ENCODE data around the gene PCOLCE2.

The PCOLCE2 gene

GRCh38 chr3:142902356-142902755 lies 13.5 kb upstream of the PCOLCE2 start:
- no CpG with 5 or more reads among the region's 2 CpGs for WGBS, 2 donors (ENCODE audit: extremely low coverage in 2 of 2, insufficient read length in 2 of 2, insufficient replicate concordance in 1 of 2)
- no peak overlapping the region for H4K8ac ChIP-seq (ENCODE audit: low read depth, low read length)
- H3K27me3 ChIP-seq (ENCODE audit: control insufficient read depth in 3 of 3, insufficient read depth in 3 of 3, low read depth in 1 of 3, low read length in 3 of 3): peaks cover 0 to 9% (median 0%) of the 10 kb centered on the region in 3 experiments
- no peak overlapping the region for H2BK15ac ChIP-seq (ENCODE audit: low read length)
- H3K4ac ChIP-seq (ENCODE audit: low read length): no peak overlapping the region
- no peak overlapping the region for H2BK12ac ChIP-seq (ENCODE audit: low read length)
- no peak overlapping the region for H3K4me2 ChIP-seq (ENCODE audit: insufficient read depth, low read length, poor library complexity, severe bottlenecking)
- no peak overlapping the region for H3K4me3 ChIP-seq (ENCODE audit: low read length in 2 of 2)
- no peak overlapping the region for H3K14ac ChIP-seq (ENCODE audit: low read length)
- H2BK5ac ChIP-seq (ENCODE audit: low read length): no peak overlapping the region
- H3K9ac ChIP-seq (ENCODE audit: low read depth, low read length, poor library complexity): no peak overlapping the region
- H2AFZ ChIP-seq (ENCODE audit: low read length): no peak overlapping the region
- no peak overlapping the region for H2BK120ac ChIP-seq (ENCODE audit: low read depth, low read length)
- H3K79me1 ChIP-seq (ENCODE audit: low read depth, low read length): peaks cover 2% of the 10 kb centered on the region
- no peak overlapping the region for H4K91ac ChIP-seq (ENCODE audit: low read depth, low read length, poor library complexity)
- no peak for DNase-seq (ENCODE audit: low spot score)
- no peaks in the 10 kb centered on the region for H3K36me3 ChIP-seq (replicated peaks in 1 of 2; ENCODE audit: control insufficient read depth in 2 of 2, insufficient read depth in 2 of 2, low read length in 2 of 2)
- H3K23ac ChIP-seq (ENCODE audit: low read depth, low read length, poor library complexity): no peak overlapping the region
- H2AK5ac ChIP-seq (ENCODE audit: low read depth, low read length): no peak overlapping the region
- H3K18ac ChIP-seq (ENCODE audit: low read length): no peak overlapping the region
- no peak overlapping the region for H3K27ac ChIP-seq (replicated peaks; ENCODE audit: low read length)
- H3K9me3 ChIP-seq (replicated peaks in 1 of 2; ENCODE audit: control insufficient read depth in 2 of 2, insufficient read depth in 1 of 2, low read depth in 1 of 2, low read length in 2 of 2): peaks cover 0 to 2% of the 10 kb centered on the region in 2 donors
- no peaks in the 10 kb centered on the region for H3K4me1 ChIP-seq (ENCODE audit: control insufficient read depth in 2 of 2, insufficient read depth in 1 of 2, low read depth in 1 of 2, low read length in 2 of 2)

- DNase-seq (ENCODE audit: low spot score): no peak
- H3K4me1 ChIP-seq (ENCODE audit: control insufficient read depth in 2 of 2, insufficient read depth in 1 of 2, low read depth in 1 of 2, low read length in 2 of 2): no peaks in the 10 kb centered on the region
- H3K23ac ChIP-seq (ENCODE audit: low read depth, low read length, poor library complexity): no peak overlapping the region
- H3K27ac ChIP-seq (replicated peaks; ENCODE audit: low read length): no peak overlapping the region
- no peak overlapping the region for H3K4me3 ChIP-seq (ENCODE audit: low read length in 2 of 2)
- peaks cover 0 to 9% (median 0%) of the 10 kb centered on the region in 3 experiments for H3K27me3 ChIP-seq (ENCODE audit: control insufficient read depth in 3 of 3, insufficient read depth in 3 of 3, low read depth in 1 of 3, low read length in 3 of 3)
- no peak overlapping the region for H3K4me2 ChIP-seq (ENCODE audit: insufficient read depth, low read length, poor library complexity, severe bottlenecking)
- peaks cover 2% of the 10 kb centered on the region for H3K79me1 ChIP-seq (ENCODE audit: low read depth, low read length)
- no peak overlapping the region for H2BK120ac ChIP-seq (ENCODE audit: low read depth, low read length)
- H2AK5ac ChIP-seq (ENCODE audit: low read depth, low read length): no peak overlapping the region
- H3K4ac ChIP-seq (ENCODE audit: low read length): no peak overlapping the region
- no peak overlapping the region for H3K9ac ChIP-seq (ENCODE audit: low read depth, low read length, poor library complexity)
- H4K8ac ChIP-seq (ENCODE audit: low read depth, low read length): no peak overlapping the region
- no peak overlapping the region for H2BK15ac ChIP-seq (ENCODE audit: low read length)
- no peak overlapping the region for H2BK12ac ChIP-seq (ENCODE audit: low read length)
- H3K9me3 ChIP-seq (replicated peaks in 1 of 2; ENCODE audit: control insufficient read depth in 2 of 2, insufficient read depth in 1 of 2, low read depth in 1 of 2, low read length in 2 of 2): peaks cover 0 to 2% of the 10 kb centered on the region in 2 donors
- peak overlapping the region; percentile 76 for H3K18ac ChIP-seq (ENCODE audit: low read length)
- no CpG with 5 or more reads among the region's 3 CpGs for WGBS, 2 donors (ENCODE audit: extremely low coverage in 2 of 2, insufficient read length in 2 of 2, insufficient replicate concordance in 1 of 2)
- H2BK5ac ChIP-seq (ENCODE audit: low read length): no peak overlapping the region
- H3K14ac ChIP-seq (ENCODE audit: low read length): peak overlapping the region; percentile 98
- H3K36me3 ChIP-seq (replicated peaks in 1 of 2; ENCODE audit: control insufficient read depth in 2 of 2, insufficient read depth in 2 of 2, low read length in 2 of 2): no peaks in the 10 kb centered on the region
- H4K91ac ChIP-seq (ENCODE audit: low read depth, low read length, poor library complexity): no peak overlapping the region
- no peak overlapping the region for H2AFZ ChIP-seq (ENCODE audit: low read length)
These were observed 9.7 kb upstream of the PCOLCE2 start for GRCh38 chr3:142898346-142899213.

- H3K18ac ChIP-seq (ENCODE audit: low read length): no peak overlapping the region
- H2AK5ac ChIP-seq (ENCODE audit: low read depth, low read length): no peak overlapping the region
- peaks cover 0 to 12% (median 0%) of the 10 kb centered on the region in 3 experiments for H3K27me3 ChIP-seq (ENCODE audit: control insufficient read depth in 3 of 3, insufficient read depth in 3 of 3, low read depth in 1 of 3, low read length in 3 of 3)
- H2BK120ac ChIP-seq (ENCODE audit: low read depth, low read length): no peak overlapping the region
- H3K27ac ChIP-seq (replicated peaks; ENCODE audit: low read length): no peak overlapping the region
- no peak for DNase-seq (ENCODE audit: low spot score)
- no peak overlapping the region for H2BK5ac ChIP-seq (ENCODE audit: low read length)
- peaks cover 0 to 2% of the 10 kb centered on the region in 2 donors for H3K9me3 ChIP-seq (replicated peaks in 1 of 2; ENCODE audit: control insufficient read depth in 2 of 2, insufficient read depth in 1 of 2, low read depth in 1 of 2, low read length in 2 of 2)
- H3K14ac ChIP-seq (ENCODE audit: low read length): no peak overlapping the region
- H3K4me2 ChIP-seq (ENCODE audit: insufficient read depth, low read length, poor library complexity, severe bottlenecking): no peak overlapping the region
- no peak overlapping the region for H3K4me3 ChIP-seq (ENCODE audit: low read length in 2 of 2)
- no peaks in the 10 kb centered on the region for H3K4me1 ChIP-seq (ENCODE audit: control insufficient read depth in 2 of 2, insufficient read depth in 1 of 2, low read depth in 1 of 2, low read length in 2 of 2)
- no peak overlapping the region for H4K91ac ChIP-seq (ENCODE audit: low read depth, low read length, poor library complexity)
- H2BK15ac ChIP-seq (ENCODE audit: low read length): no peak overlapping the region
- no peaks in the 10 kb centered on the region for H3K36me3 ChIP-seq (replicated peaks in 1 of 2; ENCODE audit: control insufficient read depth in 2 of 2, insufficient read depth in 2 of 2, low read length in 2 of 2)
- H3K23ac ChIP-seq (ENCODE audit: low read depth, low read length, poor library complexity): no peak overlapping the region
- no peak overlapping the region for H3K4ac ChIP-seq (ENCODE audit: low read length)
- no peak overlapping the region for H2BK12ac ChIP-seq (ENCODE audit: low read length)
- H3K79me1 ChIP-seq (ENCODE audit: low read depth, low read length): peaks cover 2% of the 10 kb centered on the region
- no peak overlapping the region for H4K8ac ChIP-seq (ENCODE audit: low read depth, low read length)
- WGBS, 2 donors (ENCODE audit: extremely low coverage in 2 of 2, insufficient read length in 2 of 2, insufficient replicate concordance in 1 of 2): no CpG with 5 or more reads among the region's 2 CpGs
- H2AFZ ChIP-seq (ENCODE audit: low read length): no peak overlapping the region
- H3K9ac ChIP-seq (ENCODE audit: low read depth, low read length, poor library complexity): no peak overlapping the region
These were observed 8.9 kb upstream of the PCOLCE2 start for GRCh38 chr3:142897807-142898206.

- Histone ChIP-seq H3K14ac (ENCODE audit: low read length) (no peak overlapping the region), H2BK120ac (ENCODE audit: low read depth, low read length) (no peak overlapping the region), H4K8ac (ENCODE audit: low read depth, low read length) (no peak overlapping the region), H2AK5ac (ENCODE audit: low read depth, low read length) (no peak overlapping the region), H3K23ac (ENCODE audit: low read depth, low read length, poor library complexity) (no peak overlapping the region), H3K4me2 (ENCODE audit: insufficient read depth, low read length, poor library complexity, severe bottlenecking) (no peak overlapping the region), H2BK5ac (ENCODE audit: low read length) (no peak overlapping the region), H3K9ac (ENCODE audit: low read depth, low read length, poor library complexity) (no peak overlapping the region), H2BK12ac (ENCODE audit: low read length) (no peak overlapping the region), H4K91ac (ENCODE audit: low read depth, low read length, poor library complexity) (no peak overlapping the region), H3K9me3 (replicated peaks in 1 of 2; ENCODE audit: control insufficient read depth in 2 of 2, insufficient read depth in 1 of 2, low read depth in 1 of 2, low read length in 2 of 2) (peaks cover 0 to 2% of the 10 kb centered on the region in 2 donors), H3K79me1 (ENCODE audit: low read depth, low read length) (peaks cover 2% of the 10 kb centered on the region), H3K4ac (ENCODE audit: low read length) (no peak overlapping the region), H3K4me3 (ENCODE audit: low read length in 2 of 2) (no peak overlapping the region), H3K36me3 (replicated peaks in 1 of 2; ENCODE audit: control insufficient read depth in 2 of 2, insufficient read depth in 2 of 2, low read length in 2 of 2) (no peaks in the 10 kb centered on the region), H2BK15ac (ENCODE audit: low read length) (no peak overlapping the region), H3K27me3 (ENCODE audit: control insufficient read depth in 3 of 3, insufficient read depth in 3 of 3, low read depth in 1 of 3, low read length in 3 of 3) (peaks cover 0 to 17% (median 0%) of the 10 kb centered on the region in 3 experiments), H3K18ac (ENCODE audit: low read length) (no peak overlapping the region), H3K4me1 (ENCODE audit: control insufficient read depth in 2 of 2, insufficient read depth in 1 of 2, low read depth in 1 of 2, low read length in 2 of 2) (no peaks in the 10 kb centered on the region), H2AFZ (ENCODE audit: low read length) (no peak overlapping the region), H3K27ac (replicated peaks; ENCODE audit: low read length) (no peak overlapping the region)
- DNase-seq (ENCODE audit: low spot score): no peak
- no CpG with 5 or more reads among the region's 1 CpG for WGBS, 2 donors (ENCODE audit: extremely low coverage in 2 of 2, insufficient read length in 2 of 2, insufficient replicate concordance in 1 of 2)
These were observed 8.1 kb upstream of the PCOLCE2 start for GRCh38 chr3:142896996-142897395.
